Activated CD8-positive, alpha-beta memory T cell treated with anti-CD3 and anti-CD28 coated beads for 24 hours (primary cell): ENCODE results near the gene KCNQ2.

ENCODE experiments used
- DNase-seq: peaks from one replicate; pipeline ENCODE4 v3.0.0-alpha.2; 2020

The KCNQ2 gene

GRCh38 chr20:63413963-63414684, 58.3 kb downstream of the KCNQ2 start:
- DNase-seq = no peak

DNA sequence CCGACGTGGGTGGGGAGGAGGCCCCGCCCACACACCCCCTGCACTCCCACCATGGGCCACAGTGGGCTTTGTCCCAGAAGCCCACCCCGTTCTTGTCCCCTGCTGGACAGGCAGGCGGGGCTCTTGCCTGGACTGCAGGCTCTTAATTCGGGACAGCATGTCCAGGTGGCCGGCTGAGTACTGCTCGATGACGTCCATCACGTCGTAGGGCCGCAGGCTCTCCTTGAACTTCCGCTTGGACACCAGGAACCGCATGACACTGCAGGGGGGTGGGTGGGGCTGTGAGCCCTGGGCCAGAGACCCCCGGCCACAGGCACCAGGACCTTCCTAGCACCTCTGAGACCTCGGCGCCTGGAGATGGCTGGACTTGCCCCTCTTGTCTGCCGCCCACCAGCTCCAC, 59.1 kb downstream of the KCNQ2 start:
- DNase-seq = no peak

DNA sequence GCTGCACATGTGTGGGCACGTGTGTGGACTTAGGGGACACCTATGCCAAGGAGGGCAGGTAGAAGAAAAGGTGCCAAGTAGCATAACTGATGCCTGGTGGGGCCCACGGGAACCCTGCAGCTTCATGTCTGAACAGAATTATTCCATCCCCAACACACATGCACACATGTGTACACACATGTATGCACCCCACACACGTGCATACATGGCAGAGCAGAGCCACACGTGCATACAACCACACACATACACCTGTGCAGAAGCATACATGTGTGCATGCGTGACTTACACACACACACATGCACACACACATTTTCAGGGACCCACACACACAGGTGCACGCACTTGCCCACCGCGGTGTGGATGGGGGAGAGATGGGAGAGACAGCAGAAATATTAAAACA, 59.6 kb downstream of the KCNQ2 start:
- DNase-seq = no peak

- no peak for DNase-seq
Measured at GRCh38 chr20:63411898-63412631, 60.4 kb downstream of the KCNQ2 start.

DNA sequence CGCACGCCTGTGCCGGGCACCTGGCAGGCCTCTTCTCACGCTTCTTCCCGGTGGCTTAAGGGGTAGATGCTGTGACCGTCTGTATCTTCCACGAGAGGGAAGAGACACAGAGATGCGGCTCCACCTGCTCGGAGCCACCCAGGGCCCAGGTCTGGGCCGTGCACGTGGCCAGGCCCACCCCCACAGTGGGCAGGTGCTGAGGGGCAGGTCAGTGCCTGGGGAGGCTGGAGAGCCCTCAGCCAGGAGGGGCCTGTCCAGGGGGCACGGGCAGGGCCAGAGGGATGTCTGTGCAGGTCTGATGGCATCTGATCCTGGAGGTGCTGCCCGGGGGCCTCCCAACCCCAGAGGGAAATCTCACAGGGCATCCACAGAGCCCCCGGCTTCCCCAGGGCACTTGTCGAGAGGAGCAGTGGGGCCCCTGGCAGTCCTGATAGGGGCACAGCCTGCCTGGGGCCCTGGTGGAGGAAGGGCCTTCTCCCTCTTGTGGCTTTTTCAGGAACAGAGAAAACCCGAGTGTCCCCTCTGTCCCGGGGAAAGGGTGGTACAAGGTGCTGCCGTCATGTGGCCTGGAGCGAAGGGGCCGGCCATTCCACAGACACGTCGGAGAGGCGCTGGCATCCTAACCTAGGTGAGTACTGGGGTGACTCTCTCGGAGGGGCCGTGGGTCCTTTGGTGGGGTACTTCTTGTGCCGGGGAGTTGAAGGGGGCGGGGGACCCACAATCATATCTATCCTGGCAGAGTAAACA, 61.1 kb downstream of the KCNQ2 start:
- DNase-seq = no peak

DNA sequence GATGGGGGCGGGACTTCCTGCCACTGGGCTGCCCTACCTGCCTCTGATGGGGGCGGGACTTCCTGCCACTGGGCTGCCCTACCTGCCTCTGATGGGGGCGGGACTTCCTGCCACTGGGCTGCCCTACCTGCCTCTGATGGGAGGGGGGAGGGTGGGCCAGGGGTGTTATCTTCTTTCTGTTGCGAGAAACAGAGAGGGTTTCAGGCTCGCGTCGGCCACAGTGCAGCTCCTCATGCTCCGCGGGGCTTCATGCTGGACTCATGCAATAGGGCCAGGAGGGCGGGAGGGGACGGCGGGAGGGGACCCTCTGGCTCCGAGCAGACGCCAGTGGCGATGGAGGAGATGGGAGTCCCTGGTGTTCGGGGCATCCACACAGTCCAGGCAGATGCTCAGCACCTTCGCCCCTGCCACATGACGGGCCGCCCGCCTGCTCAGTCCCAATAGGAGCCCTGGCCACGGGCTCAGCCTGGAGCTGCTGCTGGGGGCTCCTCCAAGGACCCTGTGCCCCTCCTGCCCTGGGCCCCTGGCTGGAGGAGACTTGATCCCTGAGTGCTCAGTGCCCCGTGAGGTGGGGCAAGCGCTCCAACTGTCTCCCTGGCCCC, 62.5 kb downstream of the KCNQ2 start:
- no peak for DNase-seq

GRCh38 chr20:63409066-63409833, 63.2 kb downstream of the KCNQ2 start:
- DNase-seq = no peak

DNA sequence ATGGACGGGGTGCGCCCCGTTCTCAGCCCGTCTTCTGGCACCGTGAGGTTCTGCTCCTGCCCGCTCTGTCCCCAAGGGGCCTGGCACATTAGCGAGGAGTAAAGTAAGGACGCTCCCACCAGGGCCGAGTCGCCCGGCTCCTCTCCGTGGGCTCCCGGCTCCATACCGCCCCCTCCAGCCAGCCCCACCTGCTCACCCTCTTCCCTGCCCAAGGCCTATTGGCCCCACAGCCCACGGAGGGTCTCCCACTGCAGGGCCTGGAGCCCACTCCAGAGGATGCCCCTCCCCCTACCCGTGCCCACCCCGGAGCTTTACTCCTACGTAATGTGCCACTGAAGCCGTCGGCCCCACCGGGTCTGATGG, 63.8 kb downstream of the KCNQ2 start:
- no peak for DNase-seq

DNA sequence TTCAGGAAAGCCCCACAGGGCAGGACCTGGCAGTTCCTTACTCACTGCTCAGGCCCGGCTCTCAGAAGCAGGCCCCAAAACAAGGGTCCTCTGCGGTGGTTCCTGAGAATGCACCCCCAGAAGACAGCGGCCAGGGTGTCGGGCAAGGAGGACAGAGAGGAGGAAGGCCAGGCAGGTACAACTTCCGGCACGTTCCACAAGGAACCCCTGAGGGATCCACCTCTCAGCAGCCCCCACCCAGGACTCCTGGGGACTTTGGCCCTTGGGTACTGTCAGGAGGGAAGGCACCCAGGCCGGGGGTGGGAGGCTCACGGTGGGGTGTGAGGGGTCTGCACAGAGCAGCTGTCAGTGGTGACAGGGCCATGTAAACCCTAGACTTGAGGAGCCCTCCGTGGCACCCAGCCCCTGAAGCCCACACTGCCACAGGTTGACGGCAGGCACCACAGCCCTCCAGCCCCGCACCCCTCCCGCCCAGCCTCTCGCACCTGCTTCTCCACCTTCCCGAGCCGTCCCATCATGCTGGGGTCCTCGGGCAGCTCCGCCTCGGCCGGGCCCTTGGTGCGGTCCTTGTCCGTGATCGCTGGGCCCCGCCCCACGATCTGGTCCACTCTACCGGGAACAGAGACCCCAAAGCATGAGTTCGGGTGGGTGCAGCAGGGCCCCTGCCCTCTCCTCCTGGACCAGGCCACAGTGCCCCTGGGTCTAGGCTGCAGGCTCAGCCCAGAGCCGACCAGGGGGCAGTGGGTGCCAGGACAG, 64.3 kb downstream of the KCNQ2 start:
- DNase-seq = no peak

GRCh38 chr20:63406617-63407245, 65.7 kb downstream of the KCNQ2 start:
- DNase-seq = no peak

GRCh38 chr20:63406011-63406410, 66.4 kb downstream of the KCNQ2 start:
- DNase-seq = no peak

DNA sequence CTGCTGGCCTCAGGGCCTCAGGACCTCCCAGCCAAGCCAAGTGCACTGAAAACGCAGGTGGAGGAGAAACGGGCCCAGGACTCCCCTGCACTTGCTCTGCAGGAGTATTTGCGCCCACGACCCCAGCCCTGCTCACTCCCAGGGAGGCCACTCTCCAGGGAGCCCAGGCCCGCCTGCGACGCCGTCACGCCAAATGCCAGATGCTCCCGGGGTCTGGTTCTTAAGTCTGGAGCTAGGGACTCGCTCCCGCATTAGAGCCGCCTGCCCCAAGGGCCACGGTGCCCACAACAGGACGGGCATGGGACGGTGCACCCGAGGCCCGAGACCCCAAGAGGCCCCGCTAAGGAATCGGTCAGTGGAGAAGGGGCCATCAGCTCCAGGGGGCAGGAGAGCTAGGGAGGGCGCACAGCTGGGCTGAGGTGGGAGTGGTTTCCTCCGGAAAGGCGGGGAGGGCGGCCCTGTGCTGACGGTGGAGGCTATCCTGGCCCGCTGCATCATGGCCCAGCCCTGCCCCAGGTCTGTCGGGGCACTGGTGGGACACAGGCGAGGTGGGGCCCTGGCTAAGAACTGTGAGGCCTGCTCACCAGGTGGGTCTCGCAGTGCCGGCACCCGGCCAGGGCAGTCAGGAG, 67.2 kb downstream of the KCNQ2 start:
- DNase-seq = no peak

GRCh38 chr20:63404129-63405085, 68.0 kb downstream of the KCNQ2 start:
- no peak for DNase-seq

GRCh38 chr20:63403403-63404105, 68.9 kb downstream of the KCNQ2 start:
- no peak for DNase-seq

DNA sequence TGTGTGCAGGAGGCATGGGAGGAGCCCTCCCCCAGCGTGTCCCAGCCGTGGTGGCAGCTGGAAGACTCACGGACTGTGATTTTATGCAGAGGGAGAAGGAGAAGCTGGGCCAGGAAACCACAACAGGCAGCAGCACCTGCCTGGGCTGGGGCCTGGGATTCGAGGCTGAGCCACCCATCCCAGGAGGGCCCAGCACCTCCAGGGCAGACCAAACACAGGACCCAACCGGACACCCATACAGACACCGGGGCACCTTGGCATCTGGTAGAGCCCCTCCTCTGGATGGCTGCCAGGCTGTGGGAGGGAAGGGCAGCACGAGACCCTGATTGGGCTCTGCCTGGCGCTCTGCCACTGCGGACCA, 69.6 kb downstream of the KCNQ2 start:
- no peak for DNase-seq

- no peak for DNase-seq
Measured at GRCh38 chr20:63402181-63402859, 70.1 kb downstream of the KCNQ2 start.

GRCh38 chr20:63401384-63402110, 70.9 kb downstream of the KCNQ2 start:
- DNase-seq = no peak
